ENCODE data around the gene SRPK2.
"Not testable (repeated sequence)": the region's sequence is repeated elsewhere in the genome, so short reads cannot be mapped to it uniquely, and the experiment has no call there.

Gene SRPK2

GRCh38 chr7:105196473-105196872 is 192.2 kb downstream of the SRPK2 start:
- H3K4me3 ChIP-seq (ENCODE audit: low read depth, low read length), result no peak overlapping the region

GRCh38 chr7:105195891-105196290 is 192.8 kb downstream of the SRPK2 start:
- H3K4me3 ChIP-seq (ENCODE audit: low read depth, low read length), result no peak overlapping the region

GRCh38 chr7:105194959-105195358 is 193.8 kb downstream of the SRPK2 start:
- H3K4me3 ChIP-seq (ENCODE audit: low read depth, low read length), result not testable (repeated sequence)

- H3K4me3 ChIP-seq (ENCODE audit: low read depth, low read length), result no peak overlapping the region
Observed at GRCh38 chr7:105191331-105191730, 197.4 kb downstream of the SRPK2 start.

- H3K4me3 ChIP-seq (ENCODE audit: low read depth, low read length), result no peak overlapping the region
Observed at GRCh38 chr7:105189859-105190492, 198.7 kb downstream of the SRPK2 start.

- no peak overlapping the region for H3K4me3 ChIP-seq (ENCODE audit: low read depth, low read length)
Observed at GRCh38 chr7:105188201-105188600, 200.5 kb downstream of the SRPK2 start.

GRCh38 chr7:105187302-105188169 is 201.2 kb downstream of the SRPK2 start:
- H3K4me3 ChIP-seq (ENCODE audit: low read depth, low read length), result no peak overlapping the region

GRCh38 chr7:105185290-105186010 is 203.3 kb downstream of the SRPK2 start:
- H3K4me3 ChIP-seq (ENCODE audit: low read depth, low read length), result no peak overlapping the region

- H3K4me3 ChIP-seq (ENCODE audit: low read depth, low read length), result no peak overlapping the region
Observed at GRCh38 chr7:105180002-105180401, 208.7 kb downstream of the SRPK2 start.

- H3K4me3 ChIP-seq (ENCODE audit: low read depth, low read length), result no peak overlapping the region
Observed at GRCh38 chr7:105178928-105179541, 209.7 kb downstream of the SRPK2 start.

GRCh38 chr7:105178177-105178576 is 210.5 kb downstream of the SRPK2 start:
- no peak overlapping the region for H3K4me3 ChIP-seq (ENCODE audit: low read depth, low read length)

- no peak overlapping the region for H3K4me3 ChIP-seq (ENCODE audit: low read depth, low read length)
Observed at GRCh38 chr7:105177026-105177425, 211.7 kb downstream of the SRPK2 start.

- no peak overlapping the region for H3K4me3 ChIP-seq (ENCODE audit: low read depth, low read length)
Observed at GRCh38 chr7:105173586-105173985, 215.1 kb downstream of the SRPK2 start.

GRCh38 chr7:105164751-105165150 is 224.0 kb downstream of the SRPK2 start:
- no peak overlapping the region for H3K4me3 ChIP-seq (ENCODE audit: low read depth, low read length)

GRCh38 chr7:105163718-105164117 is 225.0 kb downstream of the SRPK2 start:
- no peak overlapping the region for H3K4me3 ChIP-seq (ENCODE audit: low read depth, low read length)

GRCh38 chr7:105161366-105161765 is 227.4 kb downstream of the SRPK2 start:
- H3K4me3 ChIP-seq (ENCODE audit: low read depth, low read length), result no peak overlapping the region

- H3K4me3 ChIP-seq (ENCODE audit: low read depth, low read length), result no peak overlapping the region
Observed at GRCh38 chr7:105157278-105157677, 231.4 kb downstream of the SRPK2 start.

GRCh38 chr7:105156731-105157130 is 232.0 kb downstream of the SRPK2 start:
- H3K4me3 ChIP-seq (ENCODE audit: low read depth, low read length), result no peak overlapping the region

- no peak overlapping the region for H3K4me3 ChIP-seq (ENCODE audit: low read depth, low read length)
Observed at GRCh38 chr7:105154084-105154483, 234.6 kb downstream of the SRPK2 start.

- no peak overlapping the region for H3K4me3 ChIP-seq (ENCODE audit: low read depth, low read length)
Observed at GRCh38 chr7:105153531-105153930, 235.2 kb downstream of the SRPK2 start.

GRCh38 chr7:105151152-105151551 is 237.6 kb downstream of the SRPK2 start:
- no peak overlapping the region for H3K4me3 ChIP-seq (ENCODE audit: low read depth, low read length)

Measured in iPS-11a (cell line).